Measurements from ENCODE around the gene LMO1. TPM values are rescaled to one million over a fixed set of nuclear protein-coding genes. Genes with fewer than 3 reads are reported as not detected.

The LMO1 gene
- total RNA-seq, 3 donors from 2014 or later (not counting 1 experiment from before 2014, with no cell fraction given) = not detected

GRCh38 chr11:8192016-8192895 lies 71.4 kb downstream of the LMO1 start:
- no peak overlapping the region for H3K27ac ChIP-seq (ENCODE audit: low read length)
- 70% methylated on average over 19 of the region's 19 CpGs for WGBS (ENCODE audit: insufficient coverage)
- no peaks in the 10 kb centered on the region for H3K9me3 ChIP-seq (ENCODE audit: control insufficient read depth, insufficient read depth, low read length)
- H3K4me1 ChIP-seq (ENCODE audit: control insufficient read depth, insufficient read depth, low read length) = no peaks in the 10 kb centered on the region
- H3K4me1 Mint-ChIP-seq = no peaks in the 10 kb centered on the region
- H3K27me3 Mint-ChIP-seq (ENCODE audit: low read depth in 2 of 2) = peaks cover 10 to 16% of the 10 kb centered on the region in 2 donors
- H3K36me3 ChIP-seq (ENCODE audit: control insufficient read depth, insufficient read depth, low read length) = no peaks in the 10 kb centered on the region
- H3K36me3 Mint-ChIP-seq = no peaks in the 10 kb centered on the region
- ATAC-seq = peak in 1 of 3 donors; percentile 66
- no peak overlapping the region for H3K4me3 Mint-ChIP-seq
- DNase-seq = peak in 1 of 2 donors; percentile 60
- H3K27ac Mint-ChIP-seq = no peak overlapping the region
- no peaks in the 10 kb centered on the region for H3K9me3 Mint-ChIP-seq
- no peak overlapping the region for H3K4me3 ChIP-seq (ENCODE audit: low read length)
- peaks cover 5% of the 10 kb centered on the region for H3K27me3 ChIP-seq (ENCODE audit: control insufficient read depth, insufficient read depth, low read length)
- intact Hi-C loops (cut with micrococcal nuclease) = no loop called here
- peak; percentile 57 for TF ChIP-seq CTCF (IDR thresholded peaks at IDR 0.05)

GRCh38 chr11:8190431-8190830 lies 73.2 kb downstream of the LMO1 start:
- Histone ChIP-seq H3K27me3 (ENCODE audit: control insufficient read depth, insufficient read depth, low read length) (peaks cover 5% of the 10 kb centered on the region), H3K9me3 (ENCODE audit: control insufficient read depth, insufficient read depth, low read length) (no peaks in the 10 kb centered on the region), H3K27ac (ENCODE audit: low read length) (no peak overlapping the region), H3K4me1 (ENCODE audit: control insufficient read depth, insufficient read depth, low read length) (no peaks in the 10 kb centered on the region), H3K4me3 (ENCODE audit: low read length) (no peak overlapping the region), H3K36me3 (ENCODE audit: control insufficient read depth, insufficient read depth, low read length) (no peaks in the 10 kb centered on the region)
- no peak for DNase-seq
- Mint-ChIP-seq H3K4me1 (no peaks in the 10 kb centered on the region), H3K27me3 (ENCODE audit: low read depth in 2 of 2) (peaks cover 7 to 23% of the 10 kb centered on the region in 2 donors), H3K9me3 (no peaks in the 10 kb centered on the region), H3K27ac (no peak overlapping the region), H3K36me3 (no peaks in the 10 kb centered on the region), H3K4me3 (no peak overlapping the region)
- TF ChIP-seq CTCF (IDR thresholded peaks at IDR 0.05) = no peak
- intact Hi-C loops (cut with micrococcal nuclease) = no loop called here
- WGBS (ENCODE audit: insufficient coverage) = 50% methylated on average over 2 of the region's 2 CpGs
- ATAC-seq = no peak

- ATAC-seq (no peak), DNase-seq (no peak)
- Mint-ChIP-seq H3K4me3 (no peak overlapping the region), H3K4me1 (no peaks in the 10 kb centered on the region), H3K36me3 (no peaks in the 10 kb centered on the region), H3K27me3 (ENCODE audit: low read depth in 2 of 2) (peaks cover 3 to 29% of the 10 kb centered on the region in 2 donors), H3K9me3 (no peaks in the 10 kb centered on the region), H3K27ac (no peak overlapping the region)
- TF ChIP-seq CTCF (IDR thresholded peaks at IDR 0.05) = no peak
- WGBS (ENCODE audit: insufficient coverage) = 100% methylated on average over 1 of the region's 2 CpGs
- Histone ChIP-seq H3K4me1 (ENCODE audit: control insufficient read depth, insufficient read depth, low read length) (no peaks in the 10 kb centered on the region), H3K4me3 (ENCODE audit: low read length) (no peak overlapping the region), H3K9me3 (ENCODE audit: control insufficient read depth, insufficient read depth, low read length) (no peaks in the 10 kb centered on the region), H3K27ac (ENCODE audit: low read length) (no peak overlapping the region), H3K36me3 (ENCODE audit: control insufficient read depth, insufficient read depth, low read length) (no peaks in the 10 kb centered on the region), H3K27me3 (ENCODE audit: control insufficient read depth, insufficient read depth, low read length) (no peaks in the 10 kb centered on the region)
- intact Hi-C loops (cut with micrococcal nuclease) = no loop called here
Observed at GRCh38 chr11:8186429-8186828, 77.2 kb downstream of the LMO1 start.
